Coronary artery (tissue), 2 donors: ENCODE results near the gene ZFP36L1.

Source experiments
- DNase-seq: peaks from one replicate; pipeline ENCODE4 v3.0.0-alpha.2; 2017; ENCODE audit warnings: low spot score
- H3K27ac ChIP-seq, 2 donors: fragments of 200-600 bp; sonication (generic); one replicate each; pipeline ENCODE4 v1.5.1; 2016 to 2019
- H3K4me3 ChIP-seq: fragments of 200-600 bp; sonication (generic); 2 replicates; pipeline ENCODE4 v1.5.1; 2016; ENCODE audit warnings: mild to moderate bottlenecking, moderate library complexity
- TF ChIP-seq, protein P1 (sequence below): fragments of 200-600 bp; sonication (generic); IDR thresholded peaks from one replicate; pipeline ENCODE4 v1.5.1; 2019; ENCODE audit warnings: antibody characterized with exemption

ZFP36L1 gene

GRCh38 chr14:68775614-68776126 lies 17.2 kb downstream of the ZFP36L1 start:
- DNase-seq = peak; percentile 56
- TF ChIP-seq, protein P1, sequence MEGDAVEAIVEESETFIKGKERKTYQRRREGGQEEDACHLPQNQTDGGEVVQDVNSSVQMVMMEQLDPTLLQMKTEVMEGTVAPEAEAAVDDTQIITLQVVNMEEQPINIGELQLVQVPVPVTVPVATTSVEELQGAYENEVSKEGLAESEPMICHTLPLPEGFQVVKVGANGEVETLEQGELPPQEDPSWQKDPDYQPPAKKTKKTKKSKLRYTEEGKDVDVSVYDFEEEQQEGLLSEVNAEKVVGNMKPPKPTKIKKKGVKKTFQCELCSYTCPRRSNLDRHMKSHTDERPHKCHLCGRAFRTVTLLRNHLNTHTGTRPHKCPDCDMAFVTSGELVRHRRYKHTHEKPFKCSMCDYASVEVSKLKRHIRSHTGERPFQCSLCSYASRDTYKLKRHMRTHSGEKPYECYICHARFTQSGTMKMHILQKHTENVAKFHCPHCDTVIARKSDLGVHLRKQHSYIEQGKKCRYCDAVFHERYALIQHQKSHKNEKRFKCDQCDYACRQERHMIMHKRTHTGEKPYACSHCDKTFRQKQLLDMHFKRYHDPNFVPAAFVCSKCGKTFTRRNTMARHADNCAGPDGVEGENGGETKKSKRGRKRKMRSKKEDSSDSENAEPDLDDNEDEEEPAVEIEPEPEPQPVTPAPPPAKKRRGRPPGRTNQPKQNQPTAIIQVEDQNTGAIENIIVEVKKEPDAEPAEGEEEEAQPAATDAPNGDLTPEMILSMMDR = no peak
- Histone ChIP-seq H3K27ac (peak overlapping the region in 1 of 2 donors; percentile 67), H3K4me3 (no peak overlapping the region)

DNA sequence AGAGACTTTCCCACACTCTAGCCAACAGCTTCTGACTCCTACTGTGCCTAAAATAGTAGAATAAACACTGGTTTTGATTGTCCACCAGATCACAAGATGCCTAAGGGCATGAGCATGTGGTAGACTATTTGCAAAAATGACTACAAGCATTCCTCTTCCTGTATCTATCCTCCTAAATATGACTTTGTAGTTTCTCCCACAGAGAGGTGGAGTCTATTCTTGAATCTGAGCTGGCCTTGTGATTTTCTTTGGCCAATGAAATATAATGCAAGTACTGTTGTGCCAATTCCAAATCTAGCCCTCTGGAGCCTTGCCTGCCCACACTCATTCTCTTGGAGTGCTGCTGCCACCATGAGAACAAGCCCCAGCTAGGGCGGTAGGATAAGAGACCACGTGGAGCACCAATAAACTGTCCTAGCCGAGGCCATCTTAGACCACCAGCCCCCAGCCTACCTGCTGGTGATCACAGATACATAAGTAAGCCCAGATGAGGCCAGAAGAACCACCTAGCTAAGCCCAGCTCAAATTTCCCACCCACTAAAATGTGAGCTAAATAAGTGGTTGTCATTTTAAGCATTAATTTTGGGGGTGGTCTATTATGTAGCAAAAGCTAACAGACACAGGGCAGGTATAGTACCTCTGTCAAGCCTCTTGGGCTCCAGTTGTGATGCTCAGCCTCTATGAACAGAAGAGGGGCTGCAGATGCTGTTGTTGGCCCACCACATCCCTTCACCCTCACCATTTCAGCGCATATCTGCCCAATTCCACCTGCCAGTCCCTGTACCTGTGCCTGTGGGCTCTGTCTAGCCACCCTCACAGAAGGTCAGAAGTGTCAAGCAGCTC lies 17.9 kb downstream of the ZFP36L1 start:
- H3K4me3 ChIP-seq = no peak overlapping the region
- DNase-seq = peak; percentile 68
- TF ChIP-seq, protein P1 = no peak
- H3K27ac ChIP-seq = peak overlapping the region; percentile 2 to 67

DNA sequence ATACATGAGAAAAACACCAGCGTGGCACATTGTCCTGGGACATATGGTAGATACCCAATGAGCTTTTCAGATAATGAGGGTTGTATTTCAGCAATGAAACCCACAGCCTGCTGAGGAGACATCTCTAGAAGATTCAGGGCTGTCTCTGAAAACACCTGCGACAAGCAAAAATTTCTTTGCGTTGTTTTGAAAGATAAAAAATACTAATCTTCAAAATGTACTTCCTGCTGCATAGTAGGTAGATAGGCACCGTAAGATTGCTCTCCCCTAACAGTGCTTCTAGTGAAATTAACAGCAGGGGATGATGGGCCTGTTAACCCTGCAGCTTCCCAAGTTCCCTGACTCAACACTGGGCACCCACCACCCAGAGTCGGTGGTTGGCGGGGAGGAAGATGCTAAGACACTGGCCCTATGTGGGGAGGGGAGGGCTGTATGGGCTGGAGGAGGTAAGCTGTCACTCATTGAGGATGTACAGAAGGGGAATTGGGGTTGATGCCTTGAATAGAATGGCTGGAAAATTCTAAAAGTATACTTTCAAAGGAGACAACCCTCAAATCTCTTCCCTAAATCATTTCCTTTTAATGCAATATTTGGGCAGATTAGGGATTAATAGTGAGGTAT lies 20.0 kb downstream of the ZFP36L1 start:
- H3K27ac ChIP-seq = no peak overlapping the region

GRCh38 chr14:68771631-68772030 lies 21.2 kb downstream of the ZFP36L1 start:
- TF ChIP-seq, protein P1 = no peak
- Histone ChIP-seq H3K27ac (peak overlapping the region in 1 of 2 donors; percentile 74), H3K4me3 (no peak overlapping the region)
- DNase-seq = no peak

More for the DNA sequence above, 20.0 kb downstream of the ZFP36L1 start:
- no peak overlapping the region for H3K4me3 ChIP-seq
- DNase-seq = peak; percentile 49
- TF ChIP-seq, protein P1 = no peak

- Histone ChIP-seq H3K4me3 (no peak overlapping the region), H3K27ac (peak overlapping the region in 1 of 2 donors; percentile 74)
- TF ChIP-seq, protein P1 = no peak
- DNase-seq = no peak
Observed at GRCh38 chr14:68770553-68771286, 22.1 kb downstream of the ZFP36L1 start.

- TF ChIP-seq, protein P1 = no peak
- DNase-seq = peak; percentile 68
- H3K4me3 ChIP-seq = no peak overlapping the region
- H3K27ac ChIP-seq = no peak overlapping the region
Observed at GRCh38 chr14:68770051-68770450, 22.8 kb downstream of the ZFP36L1 start.
